Motor neuron (in vitro differentiated cells): Measurements from ENCODE around the gene ITPR1. TPM values are rescaled to one million over a fixed set of nuclear protein-coding genes. Genes with fewer than 3 reads are reported as not detected.

Experiments used
- ATAC-seq, 8 experiments: fragments of 200-7000 bp; cut with Tn5 transposase; replicated peaks in 6 of 8; 2 replicates each; pipeline ENCODE4 v1.8.0; 2021; ENCODE audit warnings: mild to moderate bottlenecking in 8 of 8, moderate library complexity in 8 of 8
- H3K27ac ChIP-seq, 2 donors: fragments of 250-450 bp; sonication (Bioruptor Pico); 2 replicates each; pipeline ENCODE4 v1.9.0; 2021; ENCODE audit warnings: antibody characterized with exemption in 2 of 2, mild to moderate bottlenecking in 2 of 2, moderate library complexity in 1 of 2
- H3K4me1 ChIP-seq, 2 donors: fragments of 250-450 bp; sonication (Bioruptor Pico); replicated peaks in 1 of 2; 2 replicates each; pipeline ENCODE4 v1.6.1; 2021; ENCODE audit warnings: antibody characterized with exemption in 2 of 2, mild to moderate bottlenecking in 2 of 2, moderate library complexity in 1 of 2
- H3K4me3 ChIP-seq, 5 donors: fragments of 250-450 bp; sonication (Bioruptor Pico); 2 replicates each; pipeline ENCODE4 v1.9.0; 2021; ENCODE audit warnings: antibody characterized with exemption in 5 of 5, mild to moderate bottlenecking in 5 of 5, moderate library complexity in 4 of 5
- whole genome bisulfite sequencing, 10 experiments: fragments of 450-650 bp; shearing (Covaris generic); methylation state at CpG; one replicate each; pipeline ENCODE4 v1.0.0; 2022; 5-methylcytosine and 5-hydroxymethylcytosine counted together
- in situ Hi-C, 9 experiments: fragments of 400-800 bp; cut with MboI; loops; one replicate each; pipeline ENCODE4 v1.15.0; 2021; ENCODE audit warnings: low sequenced_read_pairs in 9 of 9, low pct_unique_long_range_greater_than_20kb in 2 of 9; ENCODE audit not compliant: unreplicated experiment in 9 of 9
- total RNA-seq, 8 experiments: library from RNA; unstranded; fragments of 300-600 nt; gene quantifications; 2 replicates each; pipeline versions ENCODE4 v1.2.3 to v1.2.4, GENCODE V29; 2022

ITPR1 gene
- total RNA-seq, 8 experiments from 2014 or later = 2.2 to 167 (median 12.2) TPM

GRCh38 chr3:4856564-4856963 lies 363.4 kb downstream of the ITPR1 start:
- 69 to 98% (median 85%) methylated on average over 2 to 4 of the region's 4 CpGs; no CpG with 5 or more reads in 3 of the 10 experiments for WGBS, 10 experiments
- no peaks in the 10 kb centered on the region for H3K4me1 ChIP-seq
- in situ Hi-C loops = no loop called here
- no peak overlapping the region for H3K27ac ChIP-seq
- no peak for ATAC-seq
- no peak overlapping the region for H3K4me3 ChIP-seq

DNA sequence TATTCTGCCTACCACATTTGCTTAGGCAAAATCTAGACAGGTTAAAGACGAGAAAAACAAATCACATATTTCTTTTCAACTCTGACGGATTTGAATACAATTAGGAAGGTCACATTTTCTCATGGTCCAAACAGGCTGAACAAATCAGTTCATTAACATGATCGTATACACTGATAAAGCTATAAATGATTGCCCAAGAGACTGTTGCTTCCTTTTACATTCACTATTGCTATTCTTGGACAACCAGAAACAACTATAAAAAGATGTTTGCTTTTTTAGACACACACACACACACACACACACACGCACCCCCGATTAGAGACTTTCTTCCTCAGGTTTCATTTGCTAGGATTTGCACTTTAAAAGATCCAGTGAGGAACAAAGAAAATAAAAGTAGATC lies 363.8 kb downstream of the ITPR1 start:
- in situ Hi-C loops = no loop called here
- no peaks in the 10 kb centered on the region for H3K4me1 ChIP-seq
- H3K4me3 ChIP-seq = no peak overlapping the region
- ATAC-seq = peak in 1 of 8 experiments; percentile 49
- no peak overlapping the region for H3K27ac ChIP-seq
- WGBS, 10 experiments = 80 to 100% (median 88%) methylated on average over 1 to 5 of the region's 5 CpGs

DNA sequence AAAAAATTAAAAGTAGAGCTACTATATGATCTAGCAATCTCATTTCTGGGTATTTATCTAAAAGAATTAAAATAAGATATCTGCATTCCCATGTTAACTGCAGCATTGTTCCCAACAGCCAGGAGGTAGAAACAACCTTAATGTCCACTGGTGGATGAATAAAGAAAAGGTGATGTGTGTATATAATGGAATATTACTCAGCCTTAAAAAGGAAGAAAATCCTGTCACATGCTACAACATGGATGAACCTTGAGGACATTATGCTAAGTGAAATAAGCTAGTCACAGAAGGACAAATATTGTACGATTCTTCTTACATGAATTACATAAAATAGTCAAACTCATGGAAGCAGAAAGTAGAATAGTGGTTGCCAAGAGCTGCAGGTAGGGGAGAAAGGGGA lies 366.6 kb downstream of the ITPR1 start:
- 29 to 100% (median 74%) methylated on average over 1 of the region's 1 CpG; no CpG with 5 or more reads in 2 of the 10 experiments for WGBS, 10 experiments
- in situ Hi-C loops = no loop called here
- ATAC-seq = no peak

GRCh38 chr3:4862973-4863372 lies 369.8 kb downstream of the ITPR1 start:
- 27 to 100% (median 91%) methylated on average over 1 to 2 of the region's 2 CpGs; no CpG with 5 or more reads in 1 of the 10 experiments for WGBS, 10 experiments
- no peak overlapping the region for H3K27ac ChIP-seq
- no peak for ATAC-seq
- peaks cover 0 to 8% of the 10 kb centered on the region in 2 donors for H3K4me1 ChIP-seq
- H3K4me3 ChIP-seq = no peak overlapping the region
- in situ Hi-C loops = no loop called here

More for the DNA sequence above, 366.6 kb downstream of the ITPR1 start:
- no peaks in the 10 kb centered on the region for H3K4me1 ChIP-seq
- H3K4me3 ChIP-seq = no peak overlapping the region
- no peak overlapping the region for H3K27ac ChIP-seq

DNA sequence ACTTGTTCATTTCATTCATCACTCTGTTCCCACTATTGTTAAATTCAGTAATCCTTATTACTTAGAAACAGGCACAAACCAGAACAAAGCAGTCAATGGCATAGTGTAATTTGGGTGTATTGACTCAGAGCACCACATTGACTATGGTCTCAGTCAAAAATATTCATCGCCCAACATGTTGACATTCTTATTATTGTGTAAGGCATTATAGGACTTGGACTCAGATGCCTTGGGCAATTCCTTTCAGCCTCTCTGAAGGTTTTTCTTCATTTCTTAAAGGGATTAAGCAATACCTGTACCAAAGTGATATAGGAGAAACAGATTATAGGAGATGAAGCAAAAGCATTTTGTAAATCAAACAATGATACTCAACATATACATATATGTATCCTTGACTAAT lies 371.4 kb downstream of the ITPR1 start:
- WGBS, 10 experiments = 14 to 100% (median 74%) methylated on average over 1 of the region's 1 CpG; no CpG with 5 or more reads in 2 of the 10 experiments
- in situ Hi-C loops = no loop called here
- Histone ChIP-seq H3K4me1 (peaks cover 0 to 10% of the 10 kb centered on the region in 2 donors), H3K4me3 (no peak overlapping the region), H3K27ac (no peak overlapping the region)
- ATAC-seq = no peak

DNA sequence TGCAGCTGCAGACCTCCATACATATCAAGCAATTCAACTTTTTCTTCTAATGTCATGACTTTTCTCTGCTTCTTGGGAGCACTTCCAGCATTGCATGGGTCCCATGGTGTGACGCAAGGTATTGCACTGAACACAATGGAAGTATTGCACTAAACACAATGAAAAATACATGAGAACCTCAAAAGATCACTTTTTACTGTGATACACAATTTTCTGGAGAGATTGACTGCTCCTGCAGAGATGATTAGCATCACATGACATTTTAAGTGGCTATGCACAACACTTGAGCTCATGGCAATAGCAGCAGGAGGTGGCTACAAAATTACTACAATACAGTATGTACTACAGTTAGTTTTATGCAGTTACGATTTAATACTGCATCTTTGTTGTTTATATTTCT lies 372.6 kb downstream of the ITPR1 start:
- no peak for ATAC-seq
- WGBS, 10 experiments = 80 to 100% (median 92%) methylated on average over 1 to 2 of the region's 2 CpGs
- Histone ChIP-seq H3K27ac (no peak overlapping the region), H3K4me1 (peaks cover 0 to 10% of the 10 kb centered on the region in 2 donors), H3K4me3 (no peak overlapping the region)
- in situ Hi-C loops = no loop called here

- WGBS, 10 experiments = 8 to 96% (median 82%) methylated on average over 2 to 6 of the region's 6 CpGs; no CpG with 5 or more reads in 1 of the 10 experiments
- Histone ChIP-seq H3K4me3 (no peak overlapping the region), H3K27ac (no peak overlapping the region), H3K4me1 (peaks cover 0 to 10% of the 10 kb centered on the region in 2 donors)
- ATAC-seq = peak in 3 of 8 experiments; percentile 2 to 11 (median 9)
- in situ Hi-C loops = no loop called here
Observed at GRCh38 chr3:4866866-4867265, 373.7 kb downstream of the ITPR1 start.

DNA sequence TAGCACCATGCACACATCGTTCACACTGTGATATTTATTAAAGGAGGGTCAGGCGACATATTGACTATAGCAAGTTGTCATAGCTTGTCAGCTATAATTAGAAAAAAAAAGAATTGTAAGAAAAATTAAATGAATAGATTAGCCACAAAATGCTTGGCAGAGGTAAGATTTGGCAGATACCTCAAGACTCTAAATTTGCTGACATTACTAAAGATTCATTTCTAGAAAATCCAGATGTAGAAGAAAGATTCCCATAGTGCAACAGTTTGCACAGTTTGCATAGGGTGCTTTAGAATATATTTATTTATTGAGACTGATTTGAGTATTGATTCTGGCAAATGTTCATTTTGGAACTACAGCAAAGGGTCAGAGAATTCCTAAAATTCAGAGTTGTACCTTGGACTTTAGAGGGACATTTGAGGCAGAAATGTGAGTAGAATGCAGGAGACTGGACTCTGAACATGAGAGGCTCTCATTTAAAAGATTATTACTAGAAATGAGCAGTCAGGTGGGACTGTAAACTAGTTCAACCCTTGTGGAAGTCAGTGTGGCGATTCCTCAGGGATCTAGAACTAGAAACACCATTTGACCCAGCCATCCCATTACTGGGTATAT lies 384.1 kb downstream of the ITPR1 start:
- no peaks in the 10 kb centered on the region for H3K4me1 ChIP-seq
- in situ Hi-C loops = no loop called here

GRCh38 chr3:4880850-4881249 lies 387.7 kb downstream of the ITPR1 start:
- H3K4me3 ChIP-seq = no peak overlapping the region
- no peak for ATAC-seq
- 7 to 92% (median 76%) methylated on average over 2 to 6 of the region's 6 CpGs for WGBS, 10 experiments
- no peak overlapping the region for H3K27ac ChIP-seq
- no peaks in the 10 kb centered on the region for H3K4me1 ChIP-seq
- in situ Hi-C loops = no loop called here

More for the DNA sequence above, 384.1 kb downstream of the ITPR1 start:
- no peak overlapping the region for H3K4me3 ChIP-seq
- H3K27ac ChIP-seq = no peak overlapping the region
- WGBS, 10 experiments = 25 to 100% (median 85%) methylated on average over 1 to 3 of the region's 3 CpGs
- ATAC-seq = no peak

GRCh38 chr3:4882548-4882947 lies 389.4 kb downstream of the ITPR1 start:
- Histone ChIP-seq H3K4me3 (no peak overlapping the region), H3K27ac (no peak overlapping the region), H3K4me1 (no peaks in the 10 kb centered on the region)
- no peak for ATAC-seq
- 57 to 100% (median 88%) methylated on average over 3 to 4 of the region's 4 CpGs for WGBS, 10 experiments
- in situ Hi-C loops = no loop called here

- in situ Hi-C loops = no loop called here
- Histone ChIP-seq H3K4me3 (no peak overlapping the region), H3K27ac (no peak overlapping the region), H3K4me1 (no peaks in the 10 kb centered on the region)
- no peak for ATAC-seq
- 60 to 100% (median 86%) methylated on average over 1 to 3 of the region's 3 CpGs; no CpG with 5 or more reads in 5 of the 10 experiments for WGBS, 10 experiments
Observed at GRCh38 chr3:4883011-4883410, 389.9 kb downstream of the ITPR1 start.

- H3K4me1 ChIP-seq = no peaks in the 10 kb centered on the region
- no peak for ATAC-seq
- in situ Hi-C loops = no loop called here
- WGBS, 10 experiments = 43 to 100% (median 82%) methylated on average over 1 to 3 of the region's 3 CpGs; no CpG with 5 or more reads in 2 of the 10 experiments
- H3K4me3 ChIP-seq = no peak overlapping the region
- H3K27ac ChIP-seq = no peak overlapping the region
Observed at GRCh38 chr3:4884888-4885287, 391.7 kb downstream of the ITPR1 start.

GRCh38 chr3:4885316-4885715 lies 392.2 kb downstream of the ITPR1 start:
- H3K4me1 ChIP-seq = no peaks in the 10 kb centered on the region
- H3K27ac ChIP-seq = no peak overlapping the region
- peak in 1 of 8 experiments; percentile 43 for ATAC-seq
- WGBS, 10 experiments = 0 to 93% (median 48%) methylated on average over 1 to 3 of the region's 3 CpGs; no CpG with 5 or more reads in 2 of the 10 experiments
- H3K4me3 ChIP-seq = no peak overlapping the region
- in situ Hi-C loops = no loop called here

DNA sequence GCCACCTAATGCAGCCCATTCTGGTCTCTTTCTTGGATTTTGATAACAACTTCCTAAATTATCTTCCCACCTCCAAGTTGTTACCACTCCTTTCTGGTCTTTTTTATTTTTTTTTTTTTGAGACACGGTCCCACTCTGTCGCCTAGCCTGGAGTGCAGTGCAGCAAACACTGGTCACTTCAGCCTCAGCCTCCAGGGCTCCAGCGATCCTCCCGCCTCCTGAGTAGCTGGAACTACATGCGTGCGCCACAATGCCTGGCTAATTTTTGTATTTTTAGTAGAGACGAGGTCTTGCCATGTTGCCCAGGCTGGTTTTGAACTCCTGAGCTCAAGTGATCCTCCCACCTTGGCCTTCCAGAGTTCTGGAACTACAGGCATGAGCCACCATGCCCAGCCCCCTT lies 393.3 kb downstream of the ITPR1 start:
- 87 to 100% (median 94%) methylated on average over 1 to 7 of the region's 7 CpGs; no CpG with 5 or more reads in 2 of the 10 experiments for WGBS, 10 experiments
- no peaks in the 10 kb centered on the region for H3K4me1 ChIP-seq
- no peak overlapping the region for H3K4me3 ChIP-seq
- ATAC-seq = no peak
- in situ Hi-C loops = no loop called here
- H3K27ac ChIP-seq = no peak overlapping the region
